Urinary bladder (tissue), 4 donors: ENCODE data around the gene MED26. TPM values are rescaled to one million over a fixed set of nuclear protein-coding genes. Genes with fewer than 3 reads are reported as not detected.
"Not testable (repeated sequence)": the region's sequence is repeated elsewhere in the genome, so short reads cannot be mapped to it uniquely, and the experiment has no call there.

ENCODE experiments used
- DNase-seq: peaks from one replicate; pipeline ENCODE4 v3.0.0-alpha.2; 2015; ENCODE audit errors: extremely low spot score
- H3K27ac ChIP-seq: one replicate; pipeline ENCODE4 v1.5.1; 2013; ENCODE audit warnings: low read depth, mild to moderate bottlenecking, moderate library complexity
- H3K36me3 ChIP-seq: one replicate; pipeline ENCODE4 v1.6.1; 2013; ENCODE audit warnings: mild to moderate bottlenecking, moderate library complexity; ENCODE audit not compliant: insufficient read depth
- H3K4me1 ChIP-seq: one replicate; pipeline ENCODE4 v1.6.1; 2013; ENCODE audit warnings: mild to moderate bottlenecking, moderate library complexity; ENCODE audit not compliant: insufficient read depth
- H3K4me3 ChIP-seq: one replicate; pipeline ENCODE4 v1.5.1; 2013; ENCODE audit warnings: low read depth, low read length
- WGBS: extraction: QIAGEN DNeasy Blood & Tissue Kit; methylation state at CpG from one replicate; pipeline ENCODE4 v1.1.7; 2013; 5-methylcytosine and 5-hydroxymethylcytosine counted together
- polyA plus RNA-seq: library from polyadenylated mRNA; stranded (reverse); fragments of 200-250 nt; gene quantifications from one replicate; pipeline ENCODE4 v1.2.3, GENCODE V29; 2013
- total RNA-seq: library from RNA; depleted of rRNA; stranded (reverse); fragments of >200 nt; gene quantifications from one replicate; pipeline ENCODE4 v1.2.3, GENCODE V29; 2014
- donor health status: healthy with polysubstance abuse.
- donor health status: healthy.

The MED26 gene
- total and polyA plus RNA-seq, 2 donors: 3.5 to 7.6 TPM

DNA sequence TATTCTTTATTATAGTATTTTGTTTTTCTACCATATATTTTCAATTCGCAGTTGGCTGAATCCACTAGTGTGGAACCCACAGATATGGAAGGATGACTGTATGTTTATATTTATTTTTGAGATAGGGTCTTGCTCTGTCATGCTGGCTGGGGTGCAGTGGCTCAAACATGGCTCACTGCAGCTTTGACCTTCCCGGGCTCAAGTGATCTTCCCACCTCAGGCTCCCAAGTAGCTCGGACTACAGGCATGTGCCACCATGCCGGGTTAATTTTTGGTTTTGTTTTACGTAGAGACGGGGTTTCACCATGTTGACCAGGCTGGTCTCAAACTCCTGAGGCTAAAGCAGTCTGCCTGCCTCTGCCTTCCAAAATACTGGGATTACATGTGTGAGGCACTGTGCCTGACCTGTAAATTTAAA, 65.4 kb downstream of the MED26 start:
- DNase-seq: no peak
- Histone ChIP-seq H3K36me3 (peaks cover 3% of the 10 kb centered on the region), H3K27ac (no peak overlapping the region), H3K4me3 (no peak overlapping the region), H3K4me1 (no peaks in the 10 kb centered on the region)
- WGBS: 93% methylated on average over 6 of the region's 6 CpGs

GRCh38 chr19:16561382-16561781, 66.6 kb downstream of the MED26 start:
- Histone ChIP-seq H3K4me1 (no peaks in the 10 kb centered on the region), H3K4me3 (no peak overlapping the region), H3K27ac (no peak overlapping the region), H3K36me3 (peaks cover 3% of the 10 kb centered on the region)
- 89% methylated on average over 8 of the region's 8 CpGs for WGBS
- no peak for DNase-seq

GRCh38 chr19:16559780-16560276, 68.2 kb downstream of the MED26 start:
- H3K4me1 ChIP-seq: no peaks in the 10 kb centered on the region
- H3K4me3 ChIP-seq: no peak overlapping the region
- DNase-seq: no peak
- WGBS: 68% methylated on average over 10 of the region's 10 CpGs
- H3K36me3 ChIP-seq: peaks cover 3% of the 10 kb centered on the region
- H3K27ac ChIP-seq: no peak overlapping the region

DNA sequence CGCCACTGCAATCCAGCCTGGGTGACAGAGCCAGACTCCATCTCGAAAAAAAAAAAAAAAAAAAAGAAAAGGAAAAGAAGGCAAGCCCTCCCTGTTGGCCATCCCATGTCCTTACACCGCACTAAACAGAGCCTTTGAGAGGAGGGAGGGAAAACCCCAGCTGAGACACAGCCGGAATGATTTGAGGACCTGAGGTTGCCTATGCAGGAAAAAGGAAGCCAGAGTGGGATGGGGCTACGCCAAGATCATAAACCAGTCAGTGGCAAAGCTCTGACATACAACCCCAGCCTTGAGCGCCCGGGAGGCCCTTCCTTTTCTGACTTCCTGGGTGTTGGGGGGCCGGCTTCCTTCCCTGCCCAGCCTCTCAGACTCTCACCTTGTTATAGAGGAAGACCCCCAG, 73.2 kb downstream of the MED26 start:
- Histone ChIP-seq H3K36me3 (peaks cover 3% of the 10 kb centered on the region), H3K4me3 (no peak overlapping the region), H3K4me1 (no peaks in the 10 kb centered on the region), H3K27ac (no peak overlapping the region)
- no peak for DNase-seq
- 80% methylated on average over 8 of the region's 8 CpGs for WGBS

- DNase-seq, H3K4me3 ChIP-seq, H3K4me1 ChIP-seq, H3K27ac ChIP-seq, H3K36me3 ChIP-seq: not testable (repeated sequence)
- 93% methylated on average over 6 of the region's 6 CpGs for WGBS
Measured at GRCh38 chr19:16551902-16552301, 76.1 kb downstream of the MED26 start.

GRCh38 chr19:16548956-16549355, 79.0 kb downstream of the MED26 start:
- WGBS: 94% methylated on average over 4 of the region's 4 CpGs

GRCh38 chr19:16544473-16545231, 83.4 kb downstream of the MED26 start:
- 90% methylated on average over 11 of the region's 11 CpGs for WGBS
- no peak overlapping the region for H3K4me3 ChIP-seq
- H3K27ac ChIP-seq: no peak overlapping the region
- no peaks in the 10 kb centered on the region for H3K36me3 ChIP-seq
- no peak for DNase-seq
- no peaks in the 10 kb centered on the region for H3K4me1 ChIP-seq

More at GRCh38 chr19:16548956-16549355, 79.0 kb downstream of the MED26 start:
- Histone ChIP-seq H3K27ac (no peak overlapping the region), H3K4me1 (no peaks in the 10 kb centered on the region), H3K4me3 (no peak overlapping the region), H3K36me3 (peaks cover 3% of the 10 kb centered on the region)
- no peak for DNase-seq

GRCh38 chr19:16543734-16544133, 84.3 kb downstream of the MED26 start:
- not testable (repeated sequence) for H3K27ac ChIP-seq, H3K4me3 ChIP-seq, DNase-seq, H3K4me1 ChIP-seq, H3K36me3 ChIP-seq
- 84% methylated on average over 6 of the region's 6 CpGs for WGBS

DNA sequence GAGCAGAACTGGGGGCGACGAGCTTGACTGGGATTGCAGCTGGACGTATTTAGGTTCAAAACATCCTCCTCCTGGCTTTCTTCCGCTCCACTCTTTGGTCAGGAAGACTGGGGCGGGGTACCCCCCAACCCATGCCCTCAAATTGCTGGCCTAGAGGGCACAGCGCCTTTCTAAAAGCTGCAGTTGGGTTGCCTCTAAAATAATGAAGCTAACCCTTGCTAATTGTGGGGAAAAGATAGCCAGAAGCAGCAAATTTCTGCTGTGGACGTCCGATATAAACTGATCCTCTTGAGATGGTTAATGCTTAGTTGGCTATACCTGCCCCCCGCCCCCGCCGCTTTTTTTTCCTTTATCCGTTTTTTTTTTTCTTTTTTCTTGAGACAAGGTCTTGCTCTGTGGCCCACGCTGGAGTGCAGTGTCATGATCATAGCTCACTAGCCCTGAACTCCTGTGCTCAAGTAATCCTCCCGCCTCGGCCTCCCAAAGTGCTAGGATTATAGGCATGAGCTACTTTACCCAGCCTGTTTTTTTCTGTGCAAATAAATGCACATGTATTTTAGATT, 85.0 kb downstream of the MED26 start:
- no peaks in the 10 kb centered on the region for H3K36me3 ChIP-seq
- peak overlapping the region; percentile 91 for H3K4me3 ChIP-seq
- H3K4me1 ChIP-seq: no peaks in the 10 kb centered on the region
- 3% methylated on average over 15 of the region's 15 CpGs for WGBS
- DNase-seq: no peak
- H3K27ac ChIP-seq: peak overlapping the region; percentile 76

- peak within 1 kb of the TSS; percentile 79 for H3K27ac ChIP-seq
- H3K4me1 ChIP-seq: no peaks in the 10 kb centered on the region
- WGBS: under 1% methylated on average over 108 of the region's 108 CpGs
- H3K4me3 ChIP-seq: peak within 1 kb of the TSS; percentile 91
- DNase-seq: peak; percentile 79
- no peaks in the 10 kb centered on the region for H3K36me3 ChIP-seq
Measured at GRCh38 chr19:16542045-16542909, 85.7 kb downstream of the MED26 start, which contains the start of gene CHERP. Gene CHERP, minus strand, starts transcription at chr19:16542437. Its CDS starts 59 bp downstream, at chr19:16542378.

- H3K36me3 ChIP-seq: no peaks in the 10 kb centered on the region
- WGBS: 1% methylated on average over 29 of the region's 29 CpGs
- H3K27ac ChIP-seq: no peak overlapping the region
- DNase-seq: no peak
- H3K4me1 ChIP-seq: no peaks in the 10 kb centered on the region
- peak overlapping the region; percentile 91 for H3K4me3 ChIP-seq
Measured at GRCh38 chr19:16541526-16542044, 86.4 kb downstream of the MED26 start.

DNA sequence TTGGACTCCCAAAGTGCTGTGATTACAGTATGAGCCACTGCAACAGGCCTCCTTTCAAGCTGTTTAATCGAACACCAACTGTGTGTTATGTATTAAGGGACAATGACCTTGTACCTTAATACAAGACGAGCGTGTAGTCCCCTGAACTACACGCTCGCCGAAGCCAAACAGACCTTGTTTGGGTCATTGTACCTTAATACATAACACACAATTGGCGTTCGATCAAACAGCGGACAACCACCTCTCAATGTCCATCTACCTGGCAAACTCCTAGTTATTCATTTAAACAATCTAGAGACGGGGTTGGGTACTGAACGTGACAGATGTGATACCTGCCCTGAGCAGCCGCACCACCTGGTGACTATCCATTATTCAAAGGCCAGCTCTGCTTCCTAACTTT, 87.1 kb downstream of the MED26 start:
- no peak for DNase-seq
- no peaks in the 10 kb centered on the region for H3K36me3 ChIP-seq
- H3K4me3 ChIP-seq: peak overlapping the region; percentile 91
- H3K27ac ChIP-seq: no peak overlapping the region
- WGBS: 86% methylated on average over 12 of the region's 12 CpGs
- no peaks in the 10 kb centered on the region for H3K4me1 ChIP-seq

DNA sequence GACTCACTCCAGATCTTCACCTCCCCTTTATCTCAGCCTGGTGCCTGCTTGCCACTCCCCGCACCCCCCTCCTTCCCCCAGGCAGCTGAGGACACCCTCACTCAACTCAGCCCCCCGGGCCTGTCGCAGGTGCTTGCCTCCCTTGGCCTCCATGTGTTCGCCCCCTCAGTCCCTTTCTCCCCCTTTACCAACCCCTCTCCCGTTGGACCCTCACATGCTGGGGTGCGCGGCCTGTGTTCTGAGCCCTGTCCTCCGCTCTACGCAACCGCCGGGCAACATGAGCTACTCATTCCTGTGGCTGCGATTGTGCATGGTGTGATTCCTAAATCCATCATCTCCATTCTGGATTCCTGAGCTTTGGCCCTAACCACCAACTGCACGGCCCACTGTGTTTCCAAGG, 90.9 kb downstream of the MED26 start:
- Histone ChIP-seq H3K4me1 (no peaks in the 10 kb centered on the region), H3K36me3 (peaks cover 5% of the 10 kb centered on the region), H3K27ac (no peak overlapping the region), H3K4me3 (no peak overlapping the region)
- WGBS: 91% methylated on average over 13 of the region's 13 CpGs
- no peak for DNase-seq
